GM21529 (cell line): ENCODE measurements around the gene CD164.
"Not testable (repeated sequence)": the region's sequence is repeated elsewhere in the genome, so short reads cannot be mapped to it uniquely, and the experiment has no call there.

ENCODE experiments used
- ATAC-seq: cut with Tn5 transposase; IDR thresholded peaks from one replicate; pipeline ENCODE4 v1.9.1; 2021; ENCODE audit not compliant: unreplicated experiment

CD164 gene

DNA sequence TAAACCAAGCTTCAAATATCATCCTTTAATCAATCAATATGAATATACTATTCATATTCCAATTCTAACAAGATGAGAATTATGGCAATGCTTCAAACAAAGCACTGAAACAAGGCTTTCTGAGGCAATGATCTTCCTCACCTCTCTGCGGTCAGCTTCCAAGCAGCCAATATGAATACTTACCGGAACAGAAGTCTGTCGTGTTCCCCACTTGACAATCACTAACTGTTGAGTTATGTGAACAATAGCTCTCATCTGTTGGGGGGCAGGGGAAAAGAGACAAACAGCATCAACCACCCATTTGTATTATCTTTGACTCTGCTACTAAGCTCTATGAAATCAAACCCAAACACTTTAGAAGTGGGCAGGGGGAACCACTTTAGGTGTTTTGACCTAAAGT, 4.5 kb downstream of the CD164 start:
- no peak for ATAC-seq

- ATAC-seq = no peak
These were observed 7.9 kb downstream of the CD164 start for GRCh38 chr6:109374326-109374892.

DNA sequence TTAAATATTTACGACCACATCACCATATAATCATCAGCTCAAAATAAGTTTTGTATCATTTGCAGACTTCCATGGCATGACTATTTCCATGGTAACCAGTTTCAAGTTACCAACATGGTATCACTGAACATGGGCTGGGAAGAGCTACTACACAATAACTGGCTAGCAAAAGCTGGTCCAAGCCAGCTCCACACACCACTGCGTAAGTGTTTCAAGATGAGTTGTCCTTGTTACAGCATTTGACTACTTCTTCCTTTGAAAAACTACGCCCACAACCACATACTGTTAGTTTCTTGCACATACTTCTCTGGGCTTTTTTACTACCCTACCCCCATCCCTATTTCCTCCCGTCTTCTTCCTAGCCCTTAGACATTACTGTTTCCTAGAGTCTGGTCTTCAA, 8.5 kb downstream of the CD164 start:
- ATAC-seq = peak; percentile 99

GRCh38 chr6:109373331-109373730, 8.9 kb downstream of the CD164 start:
- peak; percentile 6 for ATAC-seq

DNA sequence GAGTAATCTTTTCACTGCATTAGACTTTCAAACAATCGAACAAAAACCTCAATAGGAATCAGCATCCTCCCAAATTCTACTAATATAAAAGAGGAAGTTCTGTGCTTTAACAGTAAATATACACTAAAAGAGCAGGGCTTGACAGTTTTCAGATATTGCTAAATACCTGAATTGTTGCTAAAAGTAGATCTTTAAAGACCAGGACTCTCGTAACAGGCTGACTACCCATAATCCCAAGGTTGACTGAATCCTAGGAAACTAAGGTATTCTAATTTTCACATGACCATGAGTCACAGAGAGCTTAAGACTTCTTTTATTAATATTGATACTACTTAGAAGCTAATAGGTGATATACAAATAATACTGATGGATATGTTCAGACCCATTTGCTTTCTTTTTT, 10.1 kb downstream of the CD164 start:
- ATAC-seq = no peak

DNA sequence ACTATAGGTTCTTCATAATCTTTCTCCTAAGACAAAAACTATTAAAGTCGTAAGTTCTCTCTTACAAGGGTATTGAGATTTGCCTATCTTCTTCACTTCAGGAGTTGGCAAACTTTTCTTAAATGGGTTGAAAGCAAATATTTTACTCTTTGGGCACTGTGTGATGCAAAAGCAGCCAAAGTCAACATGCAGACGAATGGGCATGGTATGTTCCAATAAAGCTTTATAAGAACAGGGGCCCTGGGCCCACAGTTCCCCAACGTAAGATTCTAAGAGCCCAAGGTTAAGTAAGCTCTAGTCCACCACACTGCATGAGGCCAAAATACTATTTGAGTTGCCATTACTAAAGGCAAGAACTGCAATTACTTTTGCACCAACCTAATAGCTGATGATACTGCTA, 11.5 kb downstream of the CD164 start:
- no peak for ATAC-seq

DNA sequence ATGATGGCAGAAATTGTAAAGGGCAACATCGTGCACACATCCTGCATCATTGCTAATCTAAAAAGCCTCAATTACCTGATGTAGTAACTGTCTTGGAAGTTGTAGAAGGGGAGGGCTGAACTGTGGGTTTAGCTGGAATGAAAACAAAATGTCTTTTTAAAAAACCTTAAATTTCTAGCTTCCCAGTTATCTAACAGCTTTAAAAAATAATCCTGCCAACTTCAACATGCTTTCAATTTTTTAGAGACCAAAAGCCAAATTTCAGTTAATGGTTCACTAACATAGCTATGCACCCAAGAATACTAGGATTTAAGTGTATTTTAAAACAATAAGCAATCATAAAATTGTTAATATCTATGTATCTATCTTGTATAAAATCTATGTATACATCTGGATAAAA, 11.9 kb downstream of the CD164 start:
- no peak for ATAC-seq

- no peak for ATAC-seq
These were observed 12.5 kb downstream of the CD164 start for GRCh38 chr6:109369728-109370127.

DNA sequence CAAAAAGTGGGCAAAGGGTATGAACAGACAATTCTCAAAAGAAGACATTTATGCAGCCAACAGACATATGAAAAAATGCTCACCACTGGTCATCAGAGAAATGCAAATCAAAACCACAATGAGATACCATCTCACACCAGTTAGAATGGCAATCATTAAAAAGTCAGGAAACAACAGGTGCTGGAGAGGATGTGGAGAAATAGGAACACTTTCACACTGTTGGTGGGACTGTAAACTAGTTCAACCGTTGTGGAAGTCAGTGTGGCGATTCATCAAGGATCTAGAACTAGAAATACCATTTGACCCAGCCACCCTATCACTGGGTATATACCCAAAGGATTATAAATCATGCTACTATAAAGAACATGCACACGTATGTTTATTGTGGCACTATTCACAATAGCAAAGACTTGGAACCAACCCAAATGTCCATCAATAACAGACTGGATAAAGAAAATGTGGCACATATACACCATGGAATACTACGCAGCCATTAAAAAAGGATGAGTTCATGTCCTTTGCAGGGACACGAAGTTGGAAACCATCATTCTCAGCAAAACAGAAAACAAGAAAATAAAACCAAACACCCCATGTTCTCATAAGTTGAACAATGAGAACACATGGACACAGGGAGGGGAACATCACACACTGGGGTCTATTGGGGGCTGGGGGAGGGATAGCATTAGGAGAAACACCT, 17.7 kb downstream of the CD164 start:
- not testable (repeated sequence) for ATAC-seq

DNA sequence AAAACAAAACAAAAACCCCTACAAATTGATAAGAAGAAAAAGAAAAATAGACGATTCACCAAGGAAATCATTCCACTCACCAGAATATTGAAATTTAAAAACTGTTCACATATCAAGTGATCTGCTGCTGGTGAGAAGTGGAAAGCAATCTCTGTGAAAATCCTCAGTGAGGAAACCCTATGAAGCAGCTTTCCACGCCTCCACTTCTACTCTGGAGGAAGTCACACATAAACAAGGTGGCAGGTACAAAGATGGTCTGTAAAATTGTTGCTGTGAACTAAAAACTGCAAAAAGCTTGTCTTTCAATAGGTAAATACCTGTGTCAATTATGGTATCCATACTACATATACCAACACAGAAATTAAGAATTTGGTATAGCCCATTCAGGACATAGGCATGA, 18.5 kb downstream of the CD164 start:
- no peak for ATAC-seq

GRCh38 chr6:109362102-109362884, 20.0 kb downstream of the CD164 start:
- ATAC-seq = no peak

DNA sequence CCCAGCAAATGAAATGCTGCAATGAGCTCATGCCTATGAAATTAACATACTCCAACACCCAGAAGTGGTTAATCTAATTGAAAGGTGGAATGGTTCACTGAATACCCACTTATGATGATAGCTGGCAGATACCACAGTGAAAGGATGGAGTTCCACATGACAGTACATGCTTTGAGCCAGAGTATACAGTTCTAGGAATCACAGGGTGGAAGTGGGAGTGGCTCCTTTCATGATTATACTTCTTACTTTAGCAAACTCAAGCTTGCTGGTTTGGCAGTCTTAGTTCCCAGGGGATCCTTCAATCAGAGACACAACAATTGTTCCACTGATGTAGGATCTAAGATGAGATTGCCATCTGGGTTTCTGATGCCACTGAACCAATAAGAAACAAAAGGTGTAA, 21.5 kb downstream of the CD164 start:
- ATAC-seq = no peak

DNA sequence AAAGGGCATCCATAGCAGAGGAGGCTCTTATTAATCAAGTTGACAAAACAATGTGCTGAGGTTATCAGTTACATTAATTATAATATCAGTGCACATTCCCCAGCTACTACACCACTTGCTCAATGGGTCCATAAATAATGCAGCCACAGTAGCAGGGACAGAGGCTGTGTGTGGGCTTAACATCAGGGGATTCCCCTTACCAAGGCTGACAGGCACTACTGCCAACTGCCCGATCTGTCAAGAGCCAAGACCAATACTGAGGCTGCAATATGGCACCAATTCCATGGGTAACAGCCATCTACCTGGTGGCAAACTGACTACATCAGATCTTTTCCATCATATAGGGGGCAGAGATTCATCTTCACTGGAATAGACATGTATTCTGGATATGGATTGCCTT, 22.0 kb downstream of the CD164 start:
- ATAC-seq = no peak

GRCh38 chr6:109359248-109359647, 23.0 kb downstream of the CD164 start:
- ATAC-seq = no peak

GRCh38 chr6:109358204-109358603, 24.1 kb downstream of the CD164 start:
- ATAC-seq = no peak

GRCh38 chr6:109356237-109356636, 26.0 kb downstream of the CD164 start:
- ATAC-seq = no peak

GRCh38 chr6:109351231-109352130, 30.8 kb downstream of the CD164 start:
- ATAC-seq = no peak

GRCh38 chr6:109349419-109349987, 32.8 kb downstream of the CD164 start:
- ATAC-seq = no peak

DNA sequence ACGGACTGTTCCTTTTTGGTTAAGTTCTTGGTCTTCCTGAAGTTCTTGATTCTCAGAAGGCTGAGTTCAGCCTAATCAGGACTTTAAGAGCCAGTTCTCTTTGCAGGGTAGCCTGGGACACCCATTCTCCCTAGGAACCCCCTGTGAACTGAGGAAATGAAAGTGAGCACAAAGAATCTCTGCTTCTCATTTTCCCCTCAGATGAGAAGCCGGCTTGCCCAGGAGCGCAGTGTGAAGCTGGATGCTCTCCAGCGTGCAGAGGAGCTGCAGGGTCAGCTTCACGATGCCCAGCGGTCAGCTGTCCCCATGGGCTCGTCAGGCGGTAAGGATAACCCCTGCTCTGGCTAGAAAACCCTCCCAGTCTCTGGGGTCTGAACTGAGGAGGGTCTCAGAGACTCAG, 34.0 kb downstream of the CD164 start:
- ATAC-seq = no peak

DNA sequence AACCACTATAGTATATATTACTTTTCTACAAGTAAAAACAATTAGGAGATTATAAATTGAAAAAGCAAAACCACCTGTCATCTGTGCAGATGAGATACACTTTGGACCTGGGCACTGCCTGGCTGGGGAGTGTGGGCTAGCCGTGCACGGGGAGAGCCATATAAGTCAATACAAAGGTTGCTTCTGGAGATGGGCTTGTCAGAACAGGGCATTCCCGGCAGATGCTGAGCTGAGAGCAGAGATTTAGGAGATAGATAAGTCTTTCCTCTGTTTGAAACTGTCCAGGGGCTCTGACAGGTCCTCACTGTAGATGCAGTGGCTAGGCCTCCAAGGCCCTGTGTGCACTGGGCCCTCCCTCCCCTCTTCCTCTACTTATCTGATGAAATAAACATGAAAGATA, 34.5 kb downstream of the CD164 start:
- ATAC-seq = no peak

GRCh38 chr6:109345986-109346385, 36.3 kb downstream of the CD164 start:
- ATAC-seq = no peak
